Spleen (tissue), 7 donors: ENCODE data around the gene ADAMTS18.

ENCODE experiments used
- CTCF ChIP-seq, 11 experiments: fragments of 200-600 bp in 7 of 11; fragments of 450-650 bp in 4 of 11; sonication (generic) in 4 of 11; IDR thresholded peaks in 8 of 11; conservative IDR thresholded peaks in 3 of 11; 1 replicate in 7 of 11; 2 replicates in 4 of 11; pipeline versions ENCODE4 v1.4.0 to v1.8.0; 2016 to 2021; ENCODE audit warnings: antibody characterized with exemption in 11 of 11, inconsistent platforms in 4 of 11, mild to moderate bottlenecking in 1 of 11
- POLR2A ChIP-seq, 3 donors: fragments of 450-650 bp; IDR thresholded peaks; one replicate each; pipeline ENCODE4 v1.5.1; 2017; ENCODE audit warnings: antibody characterized with exemption in 3 of 3, mild to moderate bottlenecking in 1 of 3
- POLR2AphosphoS5 ChIP-seq, 3 donors: sonication (generic); formaldehyde crosslinking; IDR thresholded peaks; one replicate each; pipeline ENCODE4 v1.5.1; 2017; ENCODE audit warnings: antibody characterized with exemption in 3 of 3
- donor health status: DM: no; HTN: no; CAD: no; lungs with moderate emphysema.
- donor health status: DM: no; HTN: no; CAD: no.
- donor health status: DM: no; HTN: no; CAD: no.

DNA sequence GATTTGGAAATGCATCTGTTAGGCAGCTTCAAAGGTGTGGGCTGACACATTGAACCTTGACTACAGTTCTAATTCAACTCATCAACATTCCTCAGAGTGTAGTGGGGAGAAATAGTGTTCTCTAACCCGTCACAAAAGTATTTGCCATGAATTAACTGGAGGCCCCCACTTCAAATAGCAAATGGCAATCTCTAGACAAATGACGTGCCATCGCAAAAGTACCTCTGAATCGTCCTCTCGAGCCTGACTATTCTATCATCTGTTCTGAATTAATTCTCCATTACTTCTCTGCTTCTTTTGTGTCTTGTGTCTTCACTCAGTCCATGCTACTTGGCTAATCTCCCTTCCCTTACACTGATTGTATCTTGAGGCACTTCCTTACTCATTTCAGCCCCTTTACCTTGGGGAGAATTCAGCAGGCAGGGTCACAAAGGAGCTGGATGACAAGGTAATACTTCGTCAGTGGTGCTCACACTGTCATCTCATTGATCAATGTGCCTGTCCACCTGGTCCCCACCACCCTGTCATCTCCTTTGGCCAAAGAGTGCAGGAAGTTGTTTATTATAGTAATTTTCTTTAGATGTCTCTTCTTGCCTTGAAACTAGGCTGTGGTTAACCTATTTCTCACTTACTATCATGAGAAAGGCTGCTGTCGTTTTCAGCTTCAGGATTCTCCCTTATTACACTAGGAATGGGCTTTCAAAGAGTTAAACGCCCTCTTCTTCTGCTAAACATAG lies 127.2 kb downstream of the ADAMTS18 start:
- TF ChIP-seq POLR2A (IDR thresholded peaks at IDR 0.05) = no peak
- TF ChIP-seq CTCF (IDR thresholded peaks at IDR 0.05 in 8 of 11, conservative IDR thresholded peaks at IDR 0.05 in 3 of 11) = no peak
- TF ChIP-seq POLR2AphosphoS5 (IDR thresholded peaks at IDR 0.05) = no peak
